ENCODE data around the gene ALB.

ALB gene

DNA sequence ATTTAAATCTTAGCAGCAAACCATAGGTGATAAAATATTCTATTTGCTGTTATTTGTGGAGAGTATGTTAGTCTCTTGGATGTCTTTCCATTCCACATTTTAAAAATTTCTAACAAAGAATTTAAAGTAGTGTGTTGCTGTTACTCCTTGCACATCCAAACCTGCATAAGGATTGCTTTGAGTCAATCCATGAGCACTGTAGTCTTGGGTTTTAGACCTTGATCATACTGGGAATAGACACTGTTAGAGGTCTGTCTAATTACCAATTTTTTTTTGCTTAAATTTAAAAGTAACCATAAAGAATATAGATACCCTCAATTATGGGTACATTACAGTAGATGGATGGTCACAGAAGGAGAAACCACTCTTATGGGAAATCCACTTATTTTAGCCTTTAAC lies 33.5 kb downstream of the ALB start:
- Histone ChIP-seq H3K4me3 (ENCODE audit: insufficient read depth, low read depth, low read length, poor library complexity, severe bottlenecking) (no peak overlapping the region), H3K36me3 (ENCODE audit: control insufficient read depth, insufficient read depth, low read length) (no peaks in the 10 kb centered on the region), H3K27ac (ENCODE audit: insufficient read depth, low read length, poor library complexity, severe bottlenecking) (no peak overlapping the region), H3K9me3 (ENCODE audit: control insufficient read depth, low read length) (no peaks in the 10 kb centered on the region), H3K27me3 (replicated peaks; ENCODE audit: control insufficient read depth, insufficient read depth, low read length, poor library complexity, severe bottlenecking) (no peaks in the 10 kb centered on the region), H3K4me1 (ENCODE audit: control insufficient read depth, insufficient read depth, low read length, poor library complexity, severe bottlenecking) (no peaks in the 10 kb centered on the region)
- DNase-seq = no peak

DNA sequence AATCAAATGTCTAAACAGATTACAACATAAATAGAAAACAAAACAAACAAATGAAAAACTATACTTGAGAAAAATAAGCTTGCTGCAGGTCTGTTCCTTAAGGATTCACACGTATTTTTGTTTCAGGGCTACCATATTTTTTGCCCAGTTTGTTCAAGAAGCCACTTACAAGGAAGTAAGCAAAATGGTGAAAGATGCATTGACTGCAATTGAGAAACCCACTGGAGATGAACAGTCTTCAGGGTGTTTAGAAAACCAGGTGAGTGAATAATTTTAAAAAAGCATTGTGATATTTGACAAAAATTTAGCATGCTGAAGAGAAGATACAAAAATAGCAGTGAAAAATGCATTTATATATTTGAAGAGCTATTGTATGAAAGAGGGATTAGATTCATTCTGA lies 34.0 kb downstream of the ALB start:
- Histone ChIP-seq H3K4me1 (ENCODE audit: control insufficient read depth, insufficient read depth, low read length, poor library complexity, severe bottlenecking) (no peaks in the 10 kb centered on the region), H3K4me3 (ENCODE audit: insufficient read depth, low read depth, low read length, poor library complexity, severe bottlenecking) (no peak overlapping the region), H3K27ac (ENCODE audit: insufficient read depth, low read length, poor library complexity, severe bottlenecking) (no peak overlapping the region), H3K36me3 (ENCODE audit: control insufficient read depth, insufficient read depth, low read length) (no peaks in the 10 kb centered on the region), H3K9me3 (ENCODE audit: control insufficient read depth, low read length) (no peaks in the 10 kb centered on the region), H3K27me3 (replicated peaks; ENCODE audit: control insufficient read depth, insufficient read depth, low read length, poor library complexity, severe bottlenecking) (no peaks in the 10 kb centered on the region)
- DNase-seq = no peak

DNA sequence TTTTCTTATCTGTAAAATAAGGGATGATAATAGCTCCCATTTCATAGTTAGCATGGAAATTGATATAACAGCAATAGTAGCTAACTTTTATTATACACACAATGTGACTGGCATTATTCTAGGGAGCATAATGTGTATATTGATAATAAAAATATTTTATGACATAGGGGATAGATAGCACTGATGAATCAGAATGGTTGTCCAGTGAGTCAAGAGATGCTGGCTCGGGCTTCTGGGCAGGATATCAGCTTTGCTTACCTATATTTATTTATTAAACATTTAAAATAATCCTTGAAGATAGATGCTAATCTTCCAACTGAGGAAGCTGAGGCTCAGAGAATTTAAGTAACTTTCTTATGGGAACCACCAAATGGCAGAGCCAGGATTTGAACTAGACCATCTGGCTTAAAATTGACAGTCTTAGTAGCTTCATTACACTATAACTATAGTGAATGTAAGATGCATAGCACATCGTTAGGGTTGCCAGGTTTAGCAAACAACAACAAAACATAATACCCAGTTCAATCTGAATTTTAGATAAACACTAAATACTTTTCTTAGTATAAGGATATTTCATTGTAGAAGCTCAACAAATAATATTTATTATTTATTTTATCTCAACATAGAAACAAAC lies 34.6 kb downstream of the ALB start:
- H3K27me3 ChIP-seq (replicated peaks; ENCODE audit: control insufficient read depth, insufficient read depth, low read length, poor library complexity, severe bottlenecking) = no peaks in the 10 kb centered on the region
- no peak overlapping the region for H3K4me3 ChIP-seq (ENCODE audit: insufficient read depth, low read depth, low read length, poor library complexity, severe bottlenecking)
- no peak overlapping the region for H3K27ac ChIP-seq (ENCODE audit: insufficient read depth, low read length, poor library complexity, severe bottlenecking)
- no peaks in the 10 kb centered on the region for H3K36me3 ChIP-seq (ENCODE audit: control insufficient read depth, insufficient read depth, low read length)
- H3K9me3 ChIP-seq (ENCODE audit: control insufficient read depth, low read length) = no peaks in the 10 kb centered on the region
- DNase-seq = no peak
- H3K4me1 ChIP-seq (ENCODE audit: control insufficient read depth, insufficient read depth, low read length, poor library complexity, severe bottlenecking) = no peaks in the 10 kb centered on the region

DNA sequence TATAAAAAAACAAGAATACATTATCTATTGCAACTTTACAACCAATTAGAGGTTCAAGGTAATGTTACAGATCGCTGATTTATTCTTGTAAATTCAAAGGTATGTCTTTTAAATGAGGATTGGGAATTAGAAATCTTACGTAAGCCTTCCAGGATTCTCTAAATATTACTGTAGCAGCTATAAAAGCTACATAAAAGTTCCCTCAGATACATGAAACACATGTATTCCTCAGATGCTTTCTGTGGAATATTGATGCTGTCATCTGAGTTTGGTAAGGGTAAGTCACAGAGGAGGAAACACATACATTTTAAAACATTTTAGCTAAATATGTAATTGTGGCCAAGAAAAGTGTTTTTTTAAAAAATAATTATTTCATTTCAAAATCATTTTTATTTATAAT lies 35.4 kb downstream of the ALB start:
- no peak for DNase-seq
- Histone ChIP-seq H3K4me3 (ENCODE audit: insufficient read depth, low read depth, low read length, poor library complexity, severe bottlenecking) (no peak overlapping the region), H3K27ac (ENCODE audit: insufficient read depth, low read length, poor library complexity, severe bottlenecking) (no peak overlapping the region)

DNA sequence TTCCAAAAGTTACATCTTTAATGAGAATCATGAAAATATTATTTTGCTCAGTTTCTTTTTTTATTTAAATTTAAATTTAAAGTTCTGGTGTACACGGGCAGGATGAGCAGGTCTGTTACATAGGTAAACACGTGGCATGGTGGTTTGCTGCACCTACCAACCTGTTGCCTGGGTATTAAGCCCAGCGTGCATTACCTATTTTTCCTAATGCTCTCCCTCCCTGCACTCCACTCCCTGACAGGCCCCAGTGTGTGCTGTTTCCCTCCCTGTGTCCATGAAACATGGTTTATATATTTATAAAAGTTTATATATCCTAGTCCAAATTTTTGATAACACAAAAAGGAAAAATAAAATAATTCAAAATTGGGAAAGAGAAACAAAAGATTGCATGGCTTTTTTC lies 35.9 kb downstream of the ALB start:
- Histone ChIP-seq H3K9me3 (ENCODE audit: control insufficient read depth, low read length) (no peaks in the 10 kb centered on the region), H3K4me1 (ENCODE audit: control insufficient read depth, insufficient read depth, low read length, poor library complexity, severe bottlenecking) (no peaks in the 10 kb centered on the region), H3K27me3 (replicated peaks; ENCODE audit: control insufficient read depth, insufficient read depth, low read length, poor library complexity, severe bottlenecking) (no peaks in the 10 kb centered on the region), H3K36me3 (ENCODE audit: control insufficient read depth, insufficient read depth, low read length) (no peaks in the 10 kb centered on the region), H3K27ac (ENCODE audit: insufficient read depth, low read length, poor library complexity, severe bottlenecking) (no peak overlapping the region), H3K4me3 (ENCODE audit: insufficient read depth, low read depth, low read length, poor library complexity, severe bottlenecking) (no peak overlapping the region)
- DNase-seq = no peak

More for the DNA sequence above, 35.4 kb downstream of the ALB start:
- H3K27me3 ChIP-seq (replicated peaks; ENCODE audit: control insufficient read depth, insufficient read depth, low read length, poor library complexity, severe bottlenecking) = no peaks in the 10 kb centered on the region
- no peaks in the 10 kb centered on the region for H3K36me3 ChIP-seq (ENCODE audit: control insufficient read depth, insufficient read depth, low read length)
- no peaks in the 10 kb centered on the region for H3K9me3 ChIP-seq (ENCODE audit: control insufficient read depth, low read length)
- no peaks in the 10 kb centered on the region for H3K4me1 ChIP-seq (ENCODE audit: control insufficient read depth, insufficient read depth, low read length, poor library complexity, severe bottlenecking)

DNA sequence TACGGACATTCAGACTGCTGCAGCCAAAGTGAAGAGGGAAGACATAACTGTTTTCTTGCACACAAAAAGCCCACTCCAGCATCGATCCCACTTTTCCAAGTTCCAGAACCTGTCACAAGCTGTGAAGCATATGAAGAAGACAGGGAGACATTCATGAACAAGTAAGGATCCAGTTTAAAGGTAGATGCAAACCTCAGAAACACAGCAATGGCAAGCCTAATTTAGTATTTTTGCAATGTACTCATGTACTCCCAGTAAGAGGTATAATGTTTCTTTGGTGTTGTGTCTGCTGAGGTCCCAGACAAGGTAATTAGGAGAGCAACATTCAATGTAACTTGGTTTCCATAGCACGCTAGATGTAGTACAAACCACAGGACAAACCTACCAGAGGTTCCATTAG lies 36.6 kb downstream of the ALB start:
- H3K4me3 ChIP-seq (ENCODE audit: insufficient read depth, low read depth, low read length, poor library complexity, severe bottlenecking) = no peak overlapping the region
- no peaks in the 10 kb centered on the region for H3K36me3 ChIP-seq (ENCODE audit: control insufficient read depth, insufficient read depth, low read length)
- DNase-seq = no peak
- H3K27ac ChIP-seq (ENCODE audit: insufficient read depth, low read length, poor library complexity, severe bottlenecking) = no peak overlapping the region
- no peaks in the 10 kb centered on the region for H3K4me1 ChIP-seq (ENCODE audit: control insufficient read depth, insufficient read depth, low read length, poor library complexity, severe bottlenecking)
- H3K27me3 ChIP-seq (replicated peaks; ENCODE audit: control insufficient read depth, insufficient read depth, low read length, poor library complexity, severe bottlenecking) = no peaks in the 10 kb centered on the region
- H3K9me3 ChIP-seq (ENCODE audit: control insufficient read depth, low read length) = no peaks in the 10 kb centered on the region

DNA sequence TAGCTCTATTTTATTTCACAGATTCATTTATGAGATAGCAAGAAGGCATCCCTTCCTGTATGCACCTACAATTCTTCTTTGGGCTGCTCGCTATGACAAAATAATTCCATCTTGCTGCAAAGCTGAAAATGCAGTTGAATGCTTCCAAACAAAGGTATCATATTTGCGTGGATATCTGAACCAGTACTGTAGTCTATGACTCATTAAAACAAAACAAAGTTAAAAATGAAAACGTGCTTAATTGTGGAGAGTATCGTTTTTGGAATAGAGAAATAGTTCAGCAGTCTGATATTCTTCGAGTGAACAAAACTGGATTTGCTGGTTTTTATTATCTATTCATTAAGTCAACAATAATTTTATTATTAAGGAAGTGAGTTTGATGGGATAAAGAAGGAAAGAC lies 38.2 kb downstream of the ALB start:
- H3K4me1 ChIP-seq (ENCODE audit: control insufficient read depth, insufficient read depth, low read length, poor library complexity, severe bottlenecking) = no peaks in the 10 kb centered on the region
- H3K27me3 ChIP-seq (replicated peaks; ENCODE audit: control insufficient read depth, insufficient read depth, low read length, poor library complexity, severe bottlenecking) = no peaks in the 10 kb centered on the region
- no peaks in the 10 kb centered on the region for H3K36me3 ChIP-seq (ENCODE audit: control insufficient read depth, insufficient read depth, low read length)
- no peak overlapping the region for H3K4me3 ChIP-seq (ENCODE audit: insufficient read depth, low read depth, low read length, poor library complexity, severe bottlenecking)
- no peaks in the 10 kb centered on the region for H3K9me3 ChIP-seq (ENCODE audit: control insufficient read depth, low read length)
- DNase-seq = no peak
- H3K27ac ChIP-seq (ENCODE audit: insufficient read depth, low read length, poor library complexity, severe bottlenecking) = no peak overlapping the region

DNA sequence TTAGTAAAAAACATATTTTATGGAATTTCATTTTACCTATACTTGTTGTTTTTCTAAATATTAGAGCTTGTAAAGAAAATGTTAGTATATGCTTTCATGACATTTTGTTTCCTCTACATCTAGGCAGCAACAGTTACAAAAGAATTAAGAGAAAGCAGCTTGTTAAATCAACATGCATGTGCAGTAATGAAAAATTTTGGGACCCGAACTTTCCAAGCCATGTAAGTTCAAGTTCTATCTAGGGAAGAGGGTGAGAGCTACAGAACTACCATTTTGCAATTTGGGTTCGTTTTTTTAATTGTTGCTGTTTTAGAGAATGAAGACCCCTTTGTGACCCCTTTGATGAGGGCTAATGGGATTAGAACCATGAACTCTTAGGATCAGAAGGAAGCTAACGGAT lies 39.1 kb downstream of the ALB start:
- H3K4me3 ChIP-seq (ENCODE audit: insufficient read depth, low read depth, low read length, poor library complexity, severe bottlenecking) = no peak overlapping the region
- no peaks in the 10 kb centered on the region for H3K4me1 ChIP-seq (ENCODE audit: control insufficient read depth, insufficient read depth, low read length, poor library complexity, severe bottlenecking)
- H3K36me3 ChIP-seq (ENCODE audit: control insufficient read depth, insufficient read depth, low read length) = no peaks in the 10 kb centered on the region
- no peaks in the 10 kb centered on the region for H3K27me3 ChIP-seq (replicated peaks; ENCODE audit: control insufficient read depth, insufficient read depth, low read length, poor library complexity, severe bottlenecking)
- DNase-seq = no peak
- H3K27ac ChIP-seq (ENCODE audit: insufficient read depth, low read length, poor library complexity, severe bottlenecking) = no peak overlapping the region
- no peaks in the 10 kb centered on the region for H3K9me3 ChIP-seq (ENCODE audit: control insufficient read depth, low read length)

DNA sequence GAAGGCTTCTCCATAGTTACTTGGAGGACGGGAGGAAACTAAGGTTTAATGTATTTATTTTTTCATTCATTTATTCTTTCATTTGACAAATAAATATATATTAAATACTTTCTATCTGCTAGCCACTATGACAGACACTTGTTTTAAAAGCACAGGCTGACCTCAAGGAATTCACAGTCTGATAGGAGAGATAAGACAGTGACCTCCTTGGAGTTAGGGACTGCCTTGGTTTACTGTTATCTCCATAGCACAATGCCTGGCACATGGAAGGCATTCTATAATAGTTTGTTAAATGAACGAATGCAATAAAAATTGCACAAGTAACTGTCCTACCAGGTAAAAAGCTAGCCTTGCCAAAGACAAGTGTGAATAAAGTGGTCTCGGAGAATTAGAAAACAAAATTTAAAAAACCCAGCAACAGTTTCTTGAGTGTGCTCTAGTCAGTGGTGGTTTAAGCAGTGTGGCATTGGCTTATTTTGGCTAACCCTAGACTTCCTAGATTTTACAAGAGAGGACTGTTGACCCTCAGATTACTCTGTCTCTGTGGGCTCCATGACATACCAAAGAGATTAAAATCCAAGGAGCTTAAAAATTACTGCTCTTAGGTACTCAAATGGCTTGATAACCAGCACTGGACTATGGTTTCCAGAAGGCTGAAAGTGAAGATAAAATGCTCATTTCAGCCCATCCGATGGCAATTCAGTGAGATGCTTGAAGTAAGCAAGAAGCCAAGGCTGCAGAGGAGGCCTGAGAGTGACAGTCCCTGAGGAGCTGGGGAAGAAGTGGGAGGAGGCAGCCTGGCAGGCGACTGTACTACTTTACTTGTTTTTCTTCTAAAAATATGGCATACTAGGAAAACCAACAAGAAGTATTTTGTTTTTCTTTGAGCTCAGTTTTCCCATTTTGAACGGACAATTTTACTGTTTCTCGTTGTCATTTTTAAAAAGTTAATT lies 41.6 kb downstream of the ALB start:
- no peak overlapping the region for H3K27ac ChIP-seq (ENCODE audit: insufficient read depth, low read length, poor library complexity, severe bottlenecking)

DNA sequence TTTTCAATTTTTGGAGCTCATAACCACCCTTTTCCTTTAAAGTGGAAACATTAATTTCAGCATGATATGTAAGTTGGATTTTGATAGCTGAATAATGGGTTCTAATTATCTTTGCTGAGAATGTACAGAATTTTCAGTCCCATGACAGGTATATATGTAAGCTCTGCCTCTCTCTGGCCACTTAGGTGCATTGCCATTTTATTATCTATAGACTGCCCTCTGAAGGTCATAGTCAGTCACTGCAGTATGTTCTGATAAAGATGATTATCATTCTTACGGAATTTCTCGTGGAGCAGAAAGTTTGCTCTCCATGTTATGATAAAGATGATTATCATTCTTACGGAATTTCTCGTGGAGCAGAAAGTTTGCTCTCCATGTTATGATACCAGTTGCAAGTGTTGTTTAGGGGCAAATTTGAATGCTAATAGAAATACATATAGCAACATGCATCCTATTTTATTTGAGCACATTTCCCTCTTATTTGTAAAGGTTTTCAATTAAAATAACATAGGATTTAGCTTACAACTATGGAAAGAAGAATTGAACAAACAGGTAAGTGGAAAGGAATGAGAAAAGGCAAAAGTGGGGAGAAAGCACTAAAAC lies 42.4 kb downstream of the ALB start:
- no peak overlapping the region for H3K27ac ChIP-seq (ENCODE audit: insufficient read depth, low read length, poor library complexity, severe bottlenecking)
- no peaks in the 10 kb centered on the region for H3K4me1 ChIP-seq (ENCODE audit: control insufficient read depth, insufficient read depth, low read length, poor library complexity, severe bottlenecking)
- H3K4me3 ChIP-seq (ENCODE audit: insufficient read depth, low read depth, low read length, poor library complexity, severe bottlenecking) = no peak overlapping the region
- no peaks in the 10 kb centered on the region for H3K9me3 ChIP-seq (ENCODE audit: control insufficient read depth, low read length)
- H3K27me3 ChIP-seq (replicated peaks; ENCODE audit: control insufficient read depth, insufficient read depth, low read length, poor library complexity, severe bottlenecking) = no peaks in the 10 kb centered on the region
- DNase-seq = no peak
- no peaks in the 10 kb centered on the region for H3K36me3 ChIP-seq (ENCODE audit: control insufficient read depth, insufficient read depth, low read length)

More for the DNA sequence above, 41.6 kb downstream of the ALB start:
- Histone ChIP-seq H3K4me1 (ENCODE audit: control insufficient read depth, insufficient read depth, low read length, poor library complexity, severe bottlenecking) (no peaks in the 10 kb centered on the region), H3K27me3 (replicated peaks; ENCODE audit: control insufficient read depth, insufficient read depth, low read length, poor library complexity, severe bottlenecking) (no peaks in the 10 kb centered on the region), H3K36me3 (ENCODE audit: control insufficient read depth, insufficient read depth, low read length) (no peaks in the 10 kb centered on the region), H3K4me3 (ENCODE audit: insufficient read depth, low read depth, low read length, poor library complexity, severe bottlenecking) (no peak overlapping the region), H3K9me3 (ENCODE audit: control insufficient read depth, low read length) (no peaks in the 10 kb centered on the region)
- no peak for DNase-seq
